ENCODE results near the gene STXBP1.

Gene STXBP1

DNA sequence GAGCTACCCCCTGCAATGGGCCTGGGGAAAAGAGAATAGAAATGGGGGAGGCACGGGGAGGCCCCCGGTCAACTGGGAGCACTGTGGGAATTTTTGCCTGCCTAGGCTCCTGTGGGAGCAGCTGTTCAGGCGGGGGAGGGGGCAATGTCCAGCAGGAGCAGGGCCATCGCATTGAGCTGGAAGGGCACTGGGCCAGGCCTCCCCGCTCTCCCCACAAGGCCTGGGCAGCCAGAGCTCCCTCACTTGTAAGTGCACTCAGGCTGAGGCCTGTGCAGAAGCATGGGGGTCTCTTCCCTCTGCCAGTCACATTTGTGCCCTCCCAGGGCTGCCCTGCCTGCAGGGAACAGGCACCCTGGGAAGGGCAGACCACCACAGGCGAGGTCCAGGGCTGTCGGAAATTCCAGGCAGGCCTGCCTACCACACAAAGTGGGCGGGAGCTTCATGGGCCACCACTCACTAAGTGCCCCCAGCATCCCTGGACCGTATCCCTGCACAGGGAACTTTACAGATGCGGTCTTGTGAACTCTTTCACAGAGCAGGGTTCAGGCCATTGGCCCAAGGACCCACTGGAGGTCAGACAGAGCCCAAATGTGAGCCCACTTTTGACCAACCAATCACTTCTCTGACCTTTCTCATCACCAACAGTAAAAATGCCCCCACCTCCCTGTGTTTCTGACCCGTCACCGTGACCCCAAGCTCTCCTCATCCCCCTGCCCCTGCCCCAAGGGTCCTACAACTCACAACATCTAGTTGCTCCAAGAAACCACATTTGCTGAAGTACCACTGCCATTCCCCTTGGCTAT lies 93.7 kb downstream of the STXBP1 start:
- H3K27me3 ChIP-seq (ENCODE audit: control insufficient read depth, insufficient read depth, low read length), result no peaks in the 10 kb centered on the region
- no peak overlapping the region for H3K9ac ChIP-seq (ENCODE audit: low read length)
- H3K4me3 ChIP-seq (ENCODE audit: low read length), result no peak overlapping the region
- H3K4me1 ChIP-seq (ENCODE audit: control insufficient read depth, low read depth, low read length), result no peaks in the 10 kb centered on the region
- H3K36me3 ChIP-seq (ENCODE audit: control insufficient read depth, low read depth, low read length), result no peaks in the 10 kb centered on the region
- H3K9me3 ChIP-seq (ENCODE audit: control insufficient read depth, low read depth, low read length), result no peaks in the 10 kb centered on the region
- H3K27ac ChIP-seq (ENCODE audit: low read length), result no peak overlapping the region

GRCh38 chr9:127706836-127707241 lies 94.8 kb downstream of the STXBP1 start, which contains the start of gene CFAP157:
Gene CFAP157 (plus strand): TSS chr9:127706988. CDS start chr9:127707032, 44 bp downstream.
- H3K27me3 ChIP-seq (ENCODE audit: control insufficient read depth, insufficient read depth, low read length), result no peaks in the 10 kb centered on the region
- H3K9me3 ChIP-seq (ENCODE audit: control insufficient read depth, low read depth, low read length), result no peaks in the 10 kb centered on the region
- no peaks in the 10 kb centered on the region for H3K4me1 ChIP-seq (ENCODE audit: control insufficient read depth, low read depth, low read length)
- no peaks in the 10 kb centered on the region for H3K36me3 ChIP-seq (ENCODE audit: control insufficient read depth, low read depth, low read length)
- H3K9ac ChIP-seq (ENCODE audit: low read length), result no peak within 1 kb of the TSS
- no peak within 1 kb of the TSS for H3K27ac ChIP-seq (ENCODE audit: low read length)
- no peak within 1 kb of the TSS for H3K4me3 ChIP-seq (ENCODE audit: low read length)

GRCh38 chr9:127707766-127708165 lies 95.7 kb downstream of the STXBP1 start:
- no peaks in the 10 kb centered on the region for H3K27me3 ChIP-seq (ENCODE audit: control insufficient read depth, insufficient read depth, low read length)
- H3K9me3 ChIP-seq (ENCODE audit: control insufficient read depth, low read depth, low read length), result no peaks in the 10 kb centered on the region
- no peak overlapping the region for H3K9ac ChIP-seq (ENCODE audit: low read length)
- no peak overlapping the region for H3K4me3 ChIP-seq (ENCODE audit: low read length)
- H3K27ac ChIP-seq (ENCODE audit: low read length), result no peak overlapping the region
- no peaks in the 10 kb centered on the region for H3K36me3 ChIP-seq (ENCODE audit: control insufficient read depth, low read depth, low read length)
- H3K4me1 ChIP-seq (ENCODE audit: control insufficient read depth, low read depth, low read length), result no peaks in the 10 kb centered on the region

- no peaks in the 10 kb centered on the region for H3K27me3 ChIP-seq (ENCODE audit: control insufficient read depth, insufficient read depth, low read length)
- no peaks in the 10 kb centered on the region for H3K9me3 ChIP-seq (ENCODE audit: control insufficient read depth, low read depth, low read length)
- H3K4me1 ChIP-seq (ENCODE audit: control insufficient read depth, low read depth, low read length), result no peaks in the 10 kb centered on the region
- no peaks in the 10 kb centered on the region for H3K36me3 ChIP-seq (ENCODE audit: control insufficient read depth, low read depth, low read length)
- no peak overlapping the region for H3K4me3 ChIP-seq (ENCODE audit: low read length)
- H3K9ac ChIP-seq (ENCODE audit: low read length), result no peak overlapping the region
- H3K27ac ChIP-seq (ENCODE audit: low read length), result no peak overlapping the region
Observed at GRCh38 chr9:127708952-127709587, 97.0 kb downstream of the STXBP1 start.

- H3K27me3 ChIP-seq (ENCODE audit: control insufficient read depth, insufficient read depth, low read length), result peaks cover 5% of the 10 kb centered on the region
- no peak overlapping the region for H3K9ac ChIP-seq (ENCODE audit: low read length)
Observed at GRCh38 chr9:127710204-127710783, 98.2 kb downstream of the STXBP1 start.

DNA sequence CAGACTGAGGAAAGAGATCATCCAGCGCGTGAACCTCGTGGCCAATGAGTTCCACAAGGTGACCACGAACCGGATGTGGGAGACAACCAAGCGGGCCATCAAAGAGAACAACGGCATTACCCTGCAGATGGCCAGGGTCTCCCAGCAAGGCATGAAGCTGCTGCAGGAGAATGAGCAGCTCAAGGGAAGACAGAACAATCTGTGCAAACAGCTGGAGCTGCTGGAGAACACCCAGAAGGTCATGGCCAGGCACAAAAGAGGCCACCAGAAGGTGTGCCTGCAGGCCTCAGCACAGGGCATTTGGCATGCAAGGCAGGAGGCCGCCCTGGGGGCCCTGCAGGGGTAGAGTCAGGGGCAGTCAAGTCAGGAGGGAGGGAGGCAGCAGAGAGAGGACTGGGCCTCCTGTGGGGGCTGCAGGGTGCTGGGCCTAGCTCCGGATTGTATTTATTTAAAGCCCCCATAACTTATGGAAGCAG lies 99.2 kb downstream of the STXBP1 start:
- H3K9ac ChIP-seq (ENCODE audit: low read length), result no peak overlapping the region
- H3K9me3 ChIP-seq (ENCODE audit: control insufficient read depth, low read depth, low read length), result no peaks in the 10 kb centered on the region
- no peak overlapping the region for H3K4me3 ChIP-seq (ENCODE audit: low read length)
- H3K27me3 ChIP-seq (ENCODE audit: control insufficient read depth, insufficient read depth, low read length), result peaks cover 5% of the 10 kb centered on the region
- H3K36me3 ChIP-seq (ENCODE audit: control insufficient read depth, low read depth, low read length), result no peaks in the 10 kb centered on the region
- no peak overlapping the region for H3K27ac ChIP-seq (ENCODE audit: low read length)
- peaks cover 4% of the 10 kb centered on the region for H3K4me1 ChIP-seq (ENCODE audit: control insufficient read depth, low read depth, low read length)

More at GRCh38 chr9:127710204-127710783, 98.2 kb downstream of the STXBP1 start:
- H3K4me3 ChIP-seq (ENCODE audit: low read length), result no peak overlapping the region
- H3K9me3 ChIP-seq (ENCODE audit: control insufficient read depth, low read depth, low read length), result no peaks in the 10 kb centered on the region
- H3K36me3 ChIP-seq (ENCODE audit: control insufficient read depth, low read depth, low read length), result no peaks in the 10 kb centered on the region
- no peaks in the 10 kb centered on the region for H3K4me1 ChIP-seq (ENCODE audit: control insufficient read depth, low read depth, low read length)
- no peak overlapping the region for H3K27ac ChIP-seq (ENCODE audit: low read length)

- Histone ChIP-seq H3K27ac (ENCODE audit: low read length) (no peak overlapping the region), H3K9ac (ENCODE audit: low read length) (no peak overlapping the region), H3K4me3 (ENCODE audit: low read length) (no peak overlapping the region), H3K27me3 (ENCODE audit: control insufficient read depth, insufficient read depth, low read length) (peaks cover 5% of the 10 kb centered on the region), H3K9me3 (ENCODE audit: control insufficient read depth, low read depth, low read length) (no peaks in the 10 kb centered on the region), H3K36me3 (ENCODE audit: control insufficient read depth, low read depth, low read length) (no peaks in the 10 kb centered on the region), H3K4me1 (ENCODE audit: control insufficient read depth, low read depth, low read length) (peaks cover 5% of the 10 kb centered on the region)
Observed at GRCh38 chr9:127711831-127712274, 99.8 kb downstream of the STXBP1 start.

DNA sequence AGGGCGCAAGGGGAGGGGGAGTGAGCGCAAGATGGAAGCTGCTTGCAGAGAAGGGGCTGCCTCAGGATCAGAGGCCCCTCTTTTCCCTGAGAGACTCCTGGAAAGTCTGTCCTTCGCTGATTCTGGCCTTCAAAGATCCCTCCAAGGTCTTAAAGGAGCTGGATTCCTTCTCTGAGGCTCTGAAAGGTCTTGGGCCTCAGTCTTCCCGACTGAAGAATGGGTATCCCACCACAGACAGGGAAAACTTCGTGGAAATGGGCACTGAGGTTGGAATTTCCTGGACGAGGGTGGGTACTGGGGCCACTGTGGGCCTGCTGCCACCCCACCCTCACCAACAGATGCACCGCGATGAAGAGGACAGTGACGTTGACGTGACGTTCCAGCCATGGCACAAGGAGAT lies 100.3 kb downstream of the STXBP1 start:
- H3K27ac ChIP-seq (ENCODE audit: low read length), result no peak overlapping the region
- H3K27me3 ChIP-seq (ENCODE audit: control insufficient read depth, insufficient read depth, low read length), result peaks cover 5% of the 10 kb centered on the region
- H3K9ac ChIP-seq (ENCODE audit: low read length), result no peak overlapping the region
- H3K4me1 ChIP-seq (ENCODE audit: control insufficient read depth, low read depth, low read length), result peaks cover 5% of the 10 kb centered on the region
- no peak overlapping the region for H3K4me3 ChIP-seq (ENCODE audit: low read length)
- H3K9me3 ChIP-seq (ENCODE audit: control insufficient read depth, low read depth, low read length), result no peaks in the 10 kb centered on the region
- H3K36me3 ChIP-seq (ENCODE audit: control insufficient read depth, low read depth, low read length), result no peaks in the 10 kb centered on the region

- no peak overlapping the region for H3K4me3 ChIP-seq (ENCODE audit: low read length)
- no peak overlapping the region for H3K27ac ChIP-seq (ENCODE audit: low read length)
- peaks cover 5% of the 10 kb centered on the region for H3K4me1 ChIP-seq (ENCODE audit: control insufficient read depth, low read depth, low read length)
- no peaks in the 10 kb centered on the region for H3K36me3 ChIP-seq (ENCODE audit: control insufficient read depth, low read depth, low read length)
- H3K9me3 ChIP-seq (ENCODE audit: control insufficient read depth, low read depth, low read length), result no peaks in the 10 kb centered on the region
- H3K27me3 ChIP-seq (ENCODE audit: control insufficient read depth, insufficient read depth, low read length), result peaks cover 5% of the 10 kb centered on the region
- H3K9ac ChIP-seq (ENCODE audit: low read length), result no peak overlapping the region
Observed at GRCh38 chr9:127712867-127713266, 100.8 kb downstream of the STXBP1 start.

DNA sequence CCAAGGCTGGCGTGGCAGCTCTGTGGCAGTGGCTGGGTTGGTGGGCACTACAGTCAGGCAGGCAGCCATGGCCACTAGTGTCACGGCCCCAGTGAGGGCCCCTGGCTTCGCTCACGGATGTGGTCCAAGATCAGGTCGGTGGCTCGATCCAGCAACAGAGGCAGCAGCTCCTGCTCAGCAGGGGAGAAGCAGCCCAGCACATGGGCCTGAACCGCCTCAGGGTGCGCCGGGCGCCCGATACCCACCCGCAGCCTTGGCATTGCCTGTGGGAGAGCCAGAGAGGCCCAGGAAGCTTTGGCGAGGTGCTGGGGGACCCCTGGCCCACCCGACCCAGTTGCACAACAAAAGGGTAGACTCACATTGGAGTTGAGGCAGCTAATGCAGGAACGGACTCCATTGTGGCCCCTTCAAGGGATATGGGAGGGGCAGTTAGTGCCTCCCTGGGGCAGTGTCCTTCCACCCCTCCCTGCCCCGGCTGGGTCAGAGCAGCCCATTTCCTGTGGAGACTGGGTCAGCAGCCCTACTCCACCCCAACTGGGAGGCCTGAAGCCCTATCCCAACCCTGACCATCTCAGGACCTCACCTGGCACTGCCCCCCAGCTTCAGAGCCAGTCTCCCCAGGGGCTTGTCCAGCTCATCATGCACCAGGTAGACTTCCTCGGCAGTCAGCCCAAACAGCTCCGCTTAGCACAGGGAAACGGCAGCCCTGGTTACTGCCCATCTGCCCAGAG lies 102.1 kb downstream of the STXBP1 start:
- Histone ChIP-seq H3K36me3 (ENCODE audit: control insufficient read depth, low read depth, low read length) (no peaks in the 10 kb centered on the region), H3K27ac (ENCODE audit: low read length) (no peak overlapping the region), H3K4me1 (ENCODE audit: control insufficient read depth, low read depth, low read length) (peaks cover 5% of the 10 kb centered on the region), H3K4me3 (ENCODE audit: low read length) (peak overlapping the region; percentile 13), H3K9me3 (ENCODE audit: control insufficient read depth, low read depth, low read length) (no peaks in the 10 kb centered on the region), H3K27me3 (ENCODE audit: control insufficient read depth, insufficient read depth, low read length) (peaks cover 5% of the 10 kb centered on the region), H3K9ac (ENCODE audit: low read length) (no peak overlapping the region)

- peak overlapping the region; percentile 82 for H3K4me3 ChIP-seq (ENCODE audit: low read length)
- H3K27ac ChIP-seq (ENCODE audit: low read length), result no peak overlapping the region
- H3K36me3 ChIP-seq (ENCODE audit: control insufficient read depth, low read depth, low read length), result no peaks in the 10 kb centered on the region
- H3K9me3 ChIP-seq (ENCODE audit: control insufficient read depth, low read depth, low read length), result no peaks in the 10 kb centered on the region
- peak overlapping the region; percentile 42 for H3K9ac ChIP-seq (ENCODE audit: low read length)
- peaks cover 5% of the 10 kb centered on the region for H3K4me1 ChIP-seq (ENCODE audit: control insufficient read depth, low read depth, low read length)
- peaks cover 5% of the 10 kb centered on the region for H3K27me3 ChIP-seq (ENCODE audit: control insufficient read depth, insufficient read depth, low read length)
Observed at GRCh38 chr9:127714951-127715469, 102.9 kb downstream of the STXBP1 start.

Data from iPS-18a (cell line).